Measurements from ENCODE around the gene LSP1.

GRCh38 chr11:1822648-1823375 lies 30.1 kb upstream of the LSP1 start:
- no peak for TF ChIP-seq CTCF (IDR thresholded peaks at IDR 0.05)
- TF ChIP-seq POLR2A (IDR thresholded peaks at IDR 0.05; ENCODE audit: low read depth), result no peak
- TF ChIP-seq EP300 (IDR thresholded peaks at IDR 0.05), result no peak
